ENCODE data around the gene COX6A1. TPM values are rescaled to one million over a fixed set of nuclear protein-coding genes. Genes with fewer than 3 reads are reported as not detected.
A peak's percentile ranks its signal among the peaks of the same experiment; 100 is the strongest.

Gene COX6A1
- total RNA-seq, 4 donors from 2014 or later, result 196 to 524 (median 201) TPM

DNA sequence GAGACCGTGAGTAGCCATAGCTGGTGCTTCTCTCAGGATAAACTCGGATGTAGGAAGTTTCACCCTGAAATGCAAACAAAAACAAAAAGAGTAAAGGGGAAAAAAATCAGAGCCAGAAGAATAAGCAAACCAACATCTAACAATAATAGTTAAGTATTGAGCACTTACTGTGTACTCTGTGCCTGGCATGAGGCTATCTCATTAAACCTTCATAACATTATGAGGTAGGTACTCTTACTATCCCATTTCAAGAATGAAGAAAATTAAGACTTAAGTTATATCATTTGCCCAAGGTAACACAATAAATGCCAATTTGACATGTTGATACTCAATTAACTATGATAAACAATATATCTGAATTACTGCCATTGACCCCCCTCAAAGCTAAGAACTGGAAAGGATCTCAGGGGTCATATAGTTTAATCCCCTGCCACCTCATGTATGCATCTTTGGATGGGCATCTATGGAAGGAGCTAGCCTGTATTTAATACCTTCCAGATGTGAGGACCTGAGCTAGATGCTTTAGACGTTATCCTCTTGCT is 24.3 kb downstream of the COX6A1 start:
- intact Hi-C loops (cut with DNase I; ENCODE audit: low total_unique reads), result no loop called here
- no peak overlapping the region for H3K27ac ChIP-seq
- peaks cover 0 to 1% of the 10 kb centered on the region in 2 donors for H3K4me1 ChIP-seq
- no peak for DNase-seq
- H3K9me3 ChIP-seq, result no peaks in the 10 kb centered on the region
- TF ChIP-seq, protein P1, sequence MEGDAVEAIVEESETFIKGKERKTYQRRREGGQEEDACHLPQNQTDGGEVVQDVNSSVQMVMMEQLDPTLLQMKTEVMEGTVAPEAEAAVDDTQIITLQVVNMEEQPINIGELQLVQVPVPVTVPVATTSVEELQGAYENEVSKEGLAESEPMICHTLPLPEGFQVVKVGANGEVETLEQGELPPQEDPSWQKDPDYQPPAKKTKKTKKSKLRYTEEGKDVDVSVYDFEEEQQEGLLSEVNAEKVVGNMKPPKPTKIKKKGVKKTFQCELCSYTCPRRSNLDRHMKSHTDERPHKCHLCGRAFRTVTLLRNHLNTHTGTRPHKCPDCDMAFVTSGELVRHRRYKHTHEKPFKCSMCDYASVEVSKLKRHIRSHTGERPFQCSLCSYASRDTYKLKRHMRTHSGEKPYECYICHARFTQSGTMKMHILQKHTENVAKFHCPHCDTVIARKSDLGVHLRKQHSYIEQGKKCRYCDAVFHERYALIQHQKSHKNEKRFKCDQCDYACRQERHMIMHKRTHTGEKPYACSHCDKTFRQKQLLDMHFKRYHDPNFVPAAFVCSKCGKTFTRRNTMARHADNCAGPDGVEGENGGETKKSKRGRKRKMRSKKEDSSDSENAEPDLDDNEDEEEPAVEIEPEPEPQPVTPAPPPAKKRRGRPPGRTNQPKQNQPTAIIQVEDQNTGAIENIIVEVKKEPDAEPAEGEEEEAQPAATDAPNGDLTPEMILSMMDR (IDR thresholded peaks at IDR 0.05), result no peak
- TF ChIP-seq POLR2A (IDR thresholded peaks at IDR 0.05), result no peak
- no peaks in the 10 kb centered on the region for H3K27me3 ChIP-seq
- no peak overlapping the region for H3K4me3 ChIP-seq
- H3K36me3 ChIP-seq, result no peaks in the 10 kb centered on the region

DNA sequence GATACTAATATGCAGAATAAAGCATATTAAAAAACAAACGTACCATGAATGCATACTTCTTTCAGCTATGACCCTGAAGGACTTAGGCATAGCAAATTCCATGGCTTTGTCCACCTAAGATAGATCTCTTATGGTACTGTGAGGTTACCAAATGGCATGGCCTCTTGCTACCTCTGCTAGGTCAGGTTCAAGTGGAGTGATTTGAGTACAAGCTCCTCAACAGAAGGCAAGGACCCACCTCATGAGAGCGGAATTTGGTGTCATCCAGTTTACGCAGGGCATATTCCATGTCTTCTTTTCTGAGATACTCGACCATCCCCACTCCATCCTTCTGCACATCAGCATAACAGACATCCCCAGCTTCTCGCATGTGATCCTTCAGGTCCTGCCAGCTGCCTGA is 25.8 kb downstream of the COX6A1 start:
- intact Hi-C loops (cut with DNase I; ENCODE audit: low total_unique reads), result no loop called here
- H3K36me3 ChIP-seq, result no peaks in the 10 kb centered on the region

DNA sequence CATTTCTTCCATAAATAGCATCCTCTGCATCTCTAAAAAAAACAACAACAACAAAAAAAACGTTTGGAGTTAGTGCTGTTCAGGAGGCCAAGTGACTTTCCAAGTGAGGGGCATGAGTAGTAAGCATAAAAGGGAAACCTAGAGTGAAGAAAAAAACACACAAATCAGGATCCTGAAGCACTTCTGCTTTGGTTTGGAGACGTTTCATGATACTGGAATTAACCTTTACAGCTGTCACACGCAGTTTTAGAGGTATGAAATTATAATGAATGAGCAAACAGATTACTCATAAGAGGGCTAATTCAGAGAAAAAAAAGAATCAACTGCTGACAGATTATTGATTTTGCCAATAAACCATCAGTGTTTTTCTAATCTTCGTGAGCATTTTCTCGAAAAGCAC is 27.8 kb downstream of the COX6A1 start:
- DNase-seq, result no peak
- intact Hi-C loops (cut with DNase I; ENCODE audit: low total_unique reads), result no loop called here
- TF ChIP-seq, protein P1 (IDR thresholded peaks at IDR 0.05), result no peak
- no peak for TF ChIP-seq POLR2A (IDR thresholded peaks at IDR 0.05)

More for the DNA sequence above, 25.8 kb downstream of the COX6A1 start:
- Histone ChIP-seq H3K9me3 (no peaks in the 10 kb centered on the region), H3K4me3 (no peak overlapping the region), H3K27ac (no peak overlapping the region), H3K27me3 (no peaks in the 10 kb centered on the region), H3K4me1 (peaks cover 0 to 12% of the 10 kb centered on the region in 2 donors)
- no peak for TF ChIP-seq POLR2A (IDR thresholded peaks at IDR 0.05)
- TF ChIP-seq, protein P1 (IDR thresholded peaks at IDR 0.05), result no peak
- DNase-seq, result no peak

DNA sequence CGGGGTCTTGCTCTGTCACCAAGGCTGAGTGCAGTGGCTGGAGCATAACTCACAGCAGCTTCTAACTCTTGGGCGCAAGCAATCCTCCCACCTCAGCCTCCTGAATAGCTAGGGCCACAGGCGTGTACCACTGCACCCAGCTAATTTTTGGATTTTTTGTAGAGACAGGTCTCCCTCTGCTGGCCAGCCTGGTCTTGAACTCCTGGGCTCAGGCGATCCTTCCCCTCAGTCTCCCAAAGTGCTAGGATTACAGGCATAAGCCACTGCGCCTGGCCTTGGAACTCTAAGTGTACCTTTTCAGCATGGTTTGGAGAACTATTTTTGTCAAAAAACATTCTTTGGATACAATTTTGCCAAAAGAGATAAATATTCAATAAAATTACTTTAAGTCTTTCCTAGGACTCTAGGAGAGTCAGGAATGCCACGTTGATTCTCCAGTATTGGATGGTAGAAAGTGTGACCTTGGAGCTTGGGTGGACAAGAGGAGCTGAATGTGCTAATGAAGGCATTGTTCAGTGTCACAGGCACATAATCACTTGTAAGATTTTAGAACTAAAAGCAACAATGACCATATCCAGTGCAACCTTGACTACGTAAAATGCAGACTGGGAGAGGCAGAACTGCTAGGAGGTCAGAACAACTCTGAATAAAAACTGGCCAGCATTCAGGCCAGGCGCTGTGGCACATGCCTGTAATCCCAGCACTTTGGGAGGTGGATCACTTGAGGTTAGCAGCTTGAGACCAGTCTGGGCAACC is 28.8 kb downstream of the COX6A1 start:
- intact Hi-C loops (cut with DNase I; ENCODE audit: low total_unique reads), result no loop called here

More for the DNA sequence above, 27.8 kb downstream of the COX6A1 start:
- no peaks in the 10 kb centered on the region for H3K9me3 ChIP-seq
- H3K4me1 ChIP-seq, result peaks cover 0 to 18% of the 10 kb centered on the region in 2 donors
- no peak overlapping the region for H3K27ac ChIP-seq
- no peak overlapping the region for H3K4me3 ChIP-seq
- H3K36me3 ChIP-seq, result no peaks in the 10 kb centered on the region
- no peaks in the 10 kb centered on the region for H3K27me3 ChIP-seq

DNA sequence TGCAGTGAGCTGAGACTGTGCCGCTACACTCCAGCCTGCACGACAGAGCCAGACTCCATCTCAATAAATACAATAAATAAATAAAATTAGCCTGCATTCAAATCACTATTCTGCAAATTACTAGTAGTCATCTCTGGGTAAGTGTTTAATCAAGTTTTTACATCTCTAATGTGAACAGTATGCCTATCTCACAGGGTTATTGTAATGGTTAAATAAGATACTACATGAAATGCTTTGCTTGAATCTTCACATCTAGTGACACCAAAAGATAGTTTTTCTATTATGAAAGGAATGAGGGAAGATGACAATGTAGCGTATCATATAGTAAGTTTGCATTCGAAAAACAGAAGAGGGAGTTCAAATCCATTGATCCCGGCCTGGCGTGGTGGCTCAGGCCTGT is 29.5 kb downstream of the COX6A1 start:
- peaks cover 0 to 18% of the 10 kb centered on the region in 2 donors for H3K4me1 ChIP-seq
- no peaks in the 10 kb centered on the region for H3K36me3 ChIP-seq
- no peaks in the 10 kb centered on the region for H3K27me3 ChIP-seq
- no peak overlapping the region for H3K27ac ChIP-seq
- no peaks in the 10 kb centered on the region for H3K9me3 ChIP-seq
- no peak for DNase-seq
- intact Hi-C loops (cut with DNase I; ENCODE audit: low total_unique reads), result no loop called here
- no peak overlapping the region for H3K4me3 ChIP-seq
- TF ChIP-seq, protein P1 (IDR thresholded peaks at IDR 0.05), result no peak
- no peak for TF ChIP-seq POLR2A (IDR thresholded peaks at IDR 0.05)

More for the DNA sequence above, 28.8 kb downstream of the COX6A1 start:
- H3K4me1 ChIP-seq, result peaks cover 0 to 18% of the 10 kb centered on the region in 2 donors
- TF ChIP-seq, protein P1 (IDR thresholded peaks at IDR 0.05), result peak; percentile 23 to 44 (median 25)
- no peak for TF ChIP-seq POLR2A (IDR thresholded peaks at IDR 0.05)
- no peaks in the 10 kb centered on the region for H3K9me3 ChIP-seq
- H3K36me3 ChIP-seq, result no peaks in the 10 kb centered on the region
- peak in 1 of 2 donors; percentile 34 for DNase-seq
- H3K27me3 ChIP-seq, result no peaks in the 10 kb centered on the region
- no peak overlapping the region for H3K27ac ChIP-seq
- H3K4me3 ChIP-seq, result no peak overlapping the region

Measured in uterus (tissue), 4 donors.